Stimulated activated effector memory CD8-positive, alpha-beta T cell treated with anti-CD3 and anti-CD28 coated beads, Interleukin-12 subunit alpha, Interleukin-12 subunit beta, amount 100 ng/mL, for 72 hours (primary cell): Measurements from ENCODE around the gene HNRNPAB.
A peak's percentile ranks its signal among the peaks of the same experiment; 100 is the strongest.

Experiments
- ATAC-seq: fragments of 150-1000 bp; cut with Tn5 transposase; 2 replicates; pipeline ENCODE4 v1.10.0; 2021
- DNase-seq, 2 donors: peaks; one replicate each; pipeline ENCODE4 v3.0.0; 2021 to 2022; ENCODE audit warnings: low spot score in 2 of 2
- H3K27ac Mint-ChIP-seq: one replicate; pipeline ENCODE4 v1.8.0; 2022; ENCODE audit warnings: mild to moderate bottlenecking, mixed read lengths
- H3K36me3 Mint-ChIP-seq: one replicate; pipeline ENCODE4 v1.8.0; 2022; ENCODE audit warnings: mild to moderate bottlenecking, mixed read lengths
- H3K4me1 Mint-ChIP-seq: one replicate; pipeline ENCODE4 v1.8.0; 2022; ENCODE audit warnings: mixed read lengths
- H3K4me3 Mint-ChIP-seq: one replicate; pipeline ENCODE4 v1.8.0; 2022; ENCODE audit warnings: mild to moderate bottlenecking, mixed read lengths
- H3K9me3 Mint-ChIP-seq: one replicate; pipeline ENCODE4 v1.8.0; 2022; ENCODE audit warnings: mixed read lengths

Gene HNRNPAB

GRCh38 chr5:178204182-178204934 lies at the start of gene HNRNPAB:
TSS of gene HNRNPAB (plus strand) at chr5:178204533. CDS start at chr5:178204838, 305 bp downstream.
- peaks cover 58% of the 10 kb centered on the region for H3K36me3 Mint-ChIP-seq
- peak within 1 kb of the TSS; percentile 98 for H3K4me3 Mint-ChIP-seq
- peak within 1 kb of the TSS; percentile 100 for H3K27ac Mint-ChIP-seq
- no peaks in the 10 kb centered on the region for H3K9me3 Mint-ChIP-seq
- peak; percentile 93 for ATAC-seq
- peak; percentile 93 to 98 for DNase-seq
- H3K4me1 Mint-ChIP-seq = peaks cover 39% of the 10 kb centered on the region

- Mint-ChIP-seq H3K27ac (no peak overlapping the region), H3K36me3 (peaks cover 38% of the 10 kb centered on the region), H3K4me1 (peaks cover 35% of the 10 kb centered on the region)
These were observed 49.3 kb upstream of the HNRNPAB start for GRCh38 chr5:178155065-178155464.

GRCh38 chr5:178160176-178160575 lies 44.2 kb upstream of the HNRNPAB start:
- Mint-ChIP-seq H3K9me3 (no peaks in the 10 kb centered on the region), H3K4me1 (peaks cover 11% of the 10 kb centered on the region), H3K4me3 (no peak overlapping the region), H3K36me3 (no peaks in the 10 kb centered on the region), H3K27ac (no peak overlapping the region)
- DNase-seq (no peak), ATAC-seq (no peak)

More at GRCh38 chr5:178155065-178155464, 49.3 kb upstream of the HNRNPAB start:
- ATAC-seq (no peak), DNase-seq (no peak)
- H3K4me3 Mint-ChIP-seq = peak overlapping the region; percentile 95
- no peaks in the 10 kb centered on the region for H3K9me3 Mint-ChIP-seq

- Mint-ChIP-seq H3K9me3 (no peaks in the 10 kb centered on the region), H3K4me1 (peaks cover 11% of the 10 kb centered on the region), H3K27ac (no peak overlapping the region), H3K4me3 (no peak overlapping the region), H3K36me3 (no peaks in the 10 kb centered on the region)
- ATAC-seq (no peak), DNase-seq (no peak)
These were observed 41.9 kb upstream of the HNRNPAB start for GRCh38 chr5:178162481-178162880.

- peak; percentile 98 for DNase-seq
- peak; percentile 98 for ATAC-seq
- H3K36me3 Mint-ChIP-seq = no peaks in the 10 kb centered on the region
- peaks cover 11% of the 10 kb centered on the region for H3K4me1 Mint-ChIP-seq
- H3K4me3 Mint-ChIP-seq = peak overlapping the region; percentile 39
- H3K9me3 Mint-ChIP-seq = no peaks in the 10 kb centered on the region
- peak overlapping the region; percentile 24 for H3K27ac Mint-ChIP-seq
These were observed 40.3 kb upstream of the HNRNPAB start for GRCh38 chr5:178163772-178164735.

GRCh38 chr5:178165581-178165980 lies 38.8 kb upstream of the HNRNPAB start:
- Mint-ChIP-seq H3K4me3 (no peak overlapping the region), H3K4me1 (peaks cover 11% of the 10 kb centered on the region), H3K9me3 (no peaks in the 10 kb centered on the region), H3K27ac (no peak overlapping the region), H3K36me3 (no peaks in the 10 kb centered on the region)
- DNase-seq (no peak), ATAC-seq (no peak)

- H3K27ac Mint-ChIP-seq = no peak overlapping the region
- DNase-seq (no peak), ATAC-seq (no peak)
- H3K4me1 Mint-ChIP-seq = no peaks in the 10 kb centered on the region
- H3K36me3 Mint-ChIP-seq = no peaks in the 10 kb centered on the region
- no peak overlapping the region for H3K4me3 Mint-ChIP-seq
- no peaks in the 10 kb centered on the region for H3K9me3 Mint-ChIP-seq
These were observed 33.9 kb upstream of the HNRNPAB start for GRCh38 chr5:178170455-178170854.

GRCh38 chr5:178174456-178174855 lies 29.9 kb upstream of the HNRNPAB start:
- ATAC-seq (no peak), DNase-seq (no peak)
- H3K27ac Mint-ChIP-seq = no peak overlapping the region
- H3K4me1 Mint-ChIP-seq = no peaks in the 10 kb centered on the region
- H3K36me3 Mint-ChIP-seq = no peaks in the 10 kb centered on the region
- no peaks in the 10 kb centered on the region for H3K9me3 Mint-ChIP-seq
- no peak overlapping the region for H3K4me3 Mint-ChIP-seq

- ATAC-seq (no peak), DNase-seq (no peak)
- H3K36me3 Mint-ChIP-seq = no peaks in the 10 kb centered on the region
- H3K9me3 Mint-ChIP-seq = no peaks in the 10 kb centered on the region
- H3K4me1 Mint-ChIP-seq = no peaks in the 10 kb centered on the region
- no peak overlapping the region for H3K4me3 Mint-ChIP-seq
- no peak overlapping the region for H3K27ac Mint-ChIP-seq
These were observed 27.5 kb upstream of the HNRNPAB start for GRCh38 chr5:178176791-178177190.

- no peaks in the 10 kb centered on the region for H3K9me3 Mint-ChIP-seq
These were observed 26.8 kb upstream of the HNRNPAB start for GRCh38 chr5:178177569-178177968.

GRCh38 chr5:178180141-178180863 lies 24.0 kb upstream of the HNRNPAB start:
- ATAC-seq (no peak), DNase-seq (no peak)
- Mint-ChIP-seq H3K4me3 (no peak overlapping the region), H3K36me3 (no peaks in the 10 kb centered on the region), H3K27ac (no peak overlapping the region), H3K4me1 (no peaks in the 10 kb centered on the region), H3K9me3 (no peaks in the 10 kb centered on the region)

More at GRCh38 chr5:178177569-178177968, 26.8 kb upstream of the HNRNPAB start:
- DNase-seq = no peak
- Mint-ChIP-seq H3K27ac (no peak overlapping the region), H3K4me3 (no peak overlapping the region), H3K36me3 (no peaks in the 10 kb centered on the region), H3K4me1 (no peaks in the 10 kb centered on the region)
- no peak for ATAC-seq

GRCh38 chr5:178182158-178182876 lies 22.0 kb upstream of the HNRNPAB start:
- no peak overlapping the region for H3K4me3 Mint-ChIP-seq
- H3K9me3 Mint-ChIP-seq = no peaks in the 10 kb centered on the region
- no peak for ATAC-seq
- H3K4me1 Mint-ChIP-seq = no peaks in the 10 kb centered on the region
- H3K27ac Mint-ChIP-seq = no peak overlapping the region
- no peak for DNase-seq
- H3K36me3 Mint-ChIP-seq = no peaks in the 10 kb centered on the region

- ATAC-seq = no peak
- H3K4me1 Mint-ChIP-seq = no peaks in the 10 kb centered on the region
- no peaks in the 10 kb centered on the region for H3K9me3 Mint-ChIP-seq
- DNase-seq = no peak
- H3K4me3 Mint-ChIP-seq = no peak overlapping the region
- no peak overlapping the region for H3K27ac Mint-ChIP-seq
- H3K36me3 Mint-ChIP-seq = no peaks in the 10 kb centered on the region
These were observed 17.9 kb upstream of the HNRNPAB start for GRCh38 chr5:178186427-178186826.

- DNase-seq (no peak), ATAC-seq (no peak)
- H3K4me1 Mint-ChIP-seq = peaks cover under 1% of the 10 kb centered on the region
- peak within 1 kb of the TSS; percentile 26 for H3K27ac Mint-ChIP-seq
- no peaks in the 10 kb centered on the region for H3K9me3 Mint-ChIP-seq
- H3K36me3 Mint-ChIP-seq = no peaks in the 10 kb centered on the region
- H3K4me3 Mint-ChIP-seq = no peak within 1 kb of the TSS
These were observed 17.3 kb upstream of the HNRNPAB start, which contains the start of gene GMCL2 for GRCh38 chr5:178187014-178187413. TSS of gene GMCL2 (minus strand) at chr5:178187371. CDS start at chr5:178187299, 72 bp downstream.
